ENCODE results near the gene KLF2. TPM values are rescaled to one million over a fixed set of nuclear protein-coding genes. Genes with fewer than 3 reads are reported as not detected.

KLF2 gene
- total RNA-seq, 1 experiment from 2014 or later: 3.1 TPM

- no peak for DNase-seq (ENCODE audit: low read depth)
These were observed 39.2 kb downstream of the KLF2 start for GRCh38 chr19:16363852-16364230.

- no peak for DNase-seq (ENCODE audit: low read depth)
These were observed 39.7 kb downstream of the KLF2 start for GRCh38 chr19:16364231-16364865.

DNA sequence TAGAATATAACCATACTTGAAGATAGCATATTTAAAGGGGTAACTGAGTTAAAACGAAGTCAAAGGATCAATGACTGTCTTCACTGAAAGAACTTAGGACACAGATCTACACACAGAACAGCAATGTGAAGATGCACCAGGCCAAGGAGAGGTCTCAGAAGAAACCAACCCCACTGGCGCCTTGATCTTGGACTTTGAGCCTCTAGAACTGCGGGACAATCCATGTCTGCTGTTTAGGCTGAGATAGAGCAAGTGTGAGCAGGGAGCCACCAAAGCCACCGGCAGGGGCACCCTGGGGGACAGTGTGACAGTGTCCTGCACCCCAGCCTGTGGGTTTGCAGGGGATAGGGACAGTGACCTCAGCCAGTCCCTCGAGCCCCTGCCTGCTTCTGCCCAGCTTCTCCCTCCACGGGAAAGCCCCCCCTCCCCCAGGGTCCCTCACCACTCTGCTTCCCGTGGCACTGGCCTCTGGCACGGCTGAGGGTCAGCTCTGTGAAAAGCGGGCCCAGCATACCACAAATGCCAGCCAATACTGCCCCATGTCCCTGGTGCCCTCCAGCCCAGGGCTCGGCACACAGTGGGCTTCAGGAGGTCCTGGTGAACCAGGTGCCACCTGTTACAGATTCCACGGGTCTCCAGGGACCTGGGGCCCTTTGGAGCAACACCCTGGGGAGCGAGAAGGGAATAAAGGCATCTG is 40.8 kb downstream of the KLF2 start:
- DNase-seq (ENCODE audit: low read depth): no peak

DNA sequence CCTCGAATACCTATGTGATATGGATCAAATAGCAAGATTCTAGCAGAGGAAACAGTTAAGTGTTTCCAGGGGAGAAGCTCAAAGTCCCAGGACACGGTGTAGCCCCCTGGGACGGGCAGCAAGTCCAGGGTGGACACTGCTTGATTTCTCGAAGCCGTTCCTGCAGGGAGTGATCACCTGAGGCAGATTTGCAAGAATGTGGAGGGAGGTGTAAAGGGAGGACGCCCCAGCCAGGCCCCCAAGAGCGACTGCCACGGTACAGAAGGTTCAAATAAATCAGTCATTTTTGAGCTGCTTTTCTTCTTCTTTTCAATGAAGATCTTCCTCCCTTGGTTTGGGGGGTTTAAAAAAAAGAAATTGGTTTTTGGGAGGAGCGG is 41.4 kb downstream of the KLF2 start:
- DNase-seq (ENCODE audit: low read depth): no peak

DNA sequence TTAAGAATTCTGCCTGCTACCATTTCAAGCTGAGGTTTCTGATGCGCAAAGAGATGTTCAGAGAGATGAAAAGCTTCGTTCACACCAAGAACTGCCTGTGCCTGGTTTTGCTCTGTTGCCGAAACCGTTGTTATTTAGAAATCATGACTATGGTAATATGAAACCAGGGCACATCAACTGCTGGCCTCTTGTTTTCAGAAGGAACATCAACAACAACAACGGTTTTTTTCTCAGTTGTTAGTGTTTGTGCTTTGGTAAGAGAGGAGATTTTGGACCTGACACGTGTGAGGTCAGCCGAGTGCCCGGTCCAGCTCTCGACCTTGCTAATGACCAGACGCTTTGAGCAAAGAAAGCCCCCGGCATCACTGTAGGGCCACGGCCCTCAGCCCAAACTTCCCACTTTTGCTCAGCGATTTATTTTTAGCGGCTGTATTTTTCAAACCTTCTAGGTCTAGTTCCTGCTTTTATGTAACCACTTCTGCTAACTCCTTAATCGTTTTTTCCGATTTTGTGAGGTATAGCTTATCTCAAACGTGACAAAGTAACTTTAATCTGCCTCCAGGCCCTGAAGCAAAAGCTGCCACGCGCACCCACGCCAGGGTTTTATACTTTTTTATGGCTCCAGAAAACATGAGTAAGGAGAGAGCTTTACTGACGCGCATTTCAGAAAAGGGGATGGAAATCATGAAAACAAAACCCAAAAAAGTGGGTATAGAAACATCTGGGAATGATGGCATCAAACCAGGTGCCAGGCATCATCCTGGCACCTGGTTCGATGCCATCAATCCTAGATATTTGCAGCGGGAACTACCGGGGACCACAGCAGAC is 42.0 kb downstream of the KLF2 start:
- no peak for DNase-seq (ENCODE audit: low read depth)

- DNase-seq (ENCODE audit: low read depth): no peak
These were observed 42.6 kb downstream of the KLF2 start for GRCh38 chr19:16367261-16367683.

- DNase-seq (ENCODE audit: low read depth): no peak
These were observed 44.0 kb downstream of the KLF2 start for GRCh38 chr19:16368385-16369305.

DNA sequence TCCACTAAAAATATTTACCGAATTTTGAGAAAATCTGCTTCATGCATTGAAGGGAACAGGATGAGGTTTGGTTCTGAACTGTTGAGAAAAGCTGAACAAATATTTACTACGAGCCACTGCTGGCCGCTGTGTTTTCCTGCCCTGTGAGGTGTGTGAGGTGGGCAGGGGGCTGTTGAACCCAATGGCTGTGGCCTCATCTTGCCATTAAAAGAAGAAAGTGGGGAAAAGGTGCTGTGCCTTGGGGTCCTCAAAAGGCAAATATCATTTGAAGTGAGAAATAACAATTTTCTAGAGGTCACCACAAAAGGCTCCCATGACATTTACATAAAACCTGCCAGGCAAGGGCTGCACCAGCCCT is 44.7 kb downstream of the KLF2 start:
- DNase-seq (ENCODE audit: low read depth): no peak

GRCh38 chr19:16369664-16370576 is 45.3 kb downstream of the KLF2 start:
- DNase-seq (ENCODE audit: low read depth): no peak

GRCh38 chr19:16370641-16371391 is 46.2 kb downstream of the KLF2 start:
- DNase-seq (ENCODE audit: low read depth): no peak

DNA sequence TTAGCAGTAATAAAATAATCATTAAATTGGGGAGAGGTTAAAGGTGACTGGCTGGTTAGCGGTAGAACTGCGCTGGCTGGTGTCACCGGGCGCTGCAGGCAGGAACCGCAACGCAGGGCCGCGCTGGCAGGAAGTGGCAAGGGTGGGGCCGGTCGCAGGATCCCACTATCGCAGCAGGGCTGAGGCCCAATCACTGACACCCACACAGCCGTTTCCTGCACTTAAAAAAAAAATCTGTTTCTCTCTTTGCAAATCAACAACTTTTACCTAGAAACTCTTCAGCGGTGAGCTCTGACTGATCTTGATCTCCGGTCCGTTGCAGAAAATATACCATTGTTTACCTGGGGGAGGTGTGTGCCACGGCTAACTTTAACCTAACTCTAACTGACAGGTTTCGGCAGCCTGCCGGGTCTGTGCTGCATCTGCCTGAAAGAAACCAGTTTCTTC is 46.9 kb downstream of the KLF2 start:
- no peak for DNase-seq (ENCODE audit: low read depth)

DNA sequence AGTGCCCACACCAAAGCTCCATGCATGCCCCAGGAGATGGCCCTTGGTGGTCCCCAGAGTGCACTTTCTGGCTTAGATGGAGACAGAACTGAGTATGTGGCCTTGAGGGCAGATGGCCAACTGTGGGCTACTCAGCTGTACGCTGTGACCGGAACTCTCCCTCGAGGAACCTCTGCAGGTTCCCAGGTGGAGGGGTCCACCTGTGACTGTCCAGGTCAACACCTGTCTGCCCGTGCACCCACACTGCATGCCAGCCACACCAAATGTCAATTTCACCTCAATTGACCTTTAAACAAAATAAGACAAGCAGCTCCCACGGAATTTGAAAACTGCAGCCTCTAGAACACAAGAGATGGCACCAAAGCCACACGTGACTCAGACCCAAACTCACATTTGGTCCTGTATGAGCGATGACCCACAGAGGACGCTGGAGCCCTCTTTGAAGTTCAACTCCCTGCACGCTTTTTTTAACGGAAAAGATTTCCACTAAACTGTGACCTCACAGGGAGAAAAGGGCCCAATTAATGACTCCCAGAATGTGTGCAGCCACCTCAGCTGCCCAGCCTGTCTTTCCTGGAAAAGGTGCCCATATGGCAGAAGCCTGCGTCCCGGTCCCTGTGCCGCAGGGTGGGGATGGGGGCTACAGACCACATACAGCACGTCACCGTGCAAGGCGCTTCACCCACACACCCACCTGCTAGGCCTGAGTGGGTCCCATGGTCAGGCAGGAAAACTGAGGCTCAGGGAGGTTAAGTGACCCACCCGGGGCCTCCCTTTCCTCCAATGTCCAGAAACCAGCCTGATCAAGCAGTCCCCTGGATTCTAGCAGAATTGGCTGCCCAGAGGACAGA is 47.7 kb downstream of the KLF2 start:
- no peak for DNase-seq (ENCODE audit: low read depth)

- no peak for DNase-seq (ENCODE audit: low read depth)
These were observed 48.5 kb downstream of the KLF2 start for GRCh38 chr19:16373079-16373478.

DNA sequence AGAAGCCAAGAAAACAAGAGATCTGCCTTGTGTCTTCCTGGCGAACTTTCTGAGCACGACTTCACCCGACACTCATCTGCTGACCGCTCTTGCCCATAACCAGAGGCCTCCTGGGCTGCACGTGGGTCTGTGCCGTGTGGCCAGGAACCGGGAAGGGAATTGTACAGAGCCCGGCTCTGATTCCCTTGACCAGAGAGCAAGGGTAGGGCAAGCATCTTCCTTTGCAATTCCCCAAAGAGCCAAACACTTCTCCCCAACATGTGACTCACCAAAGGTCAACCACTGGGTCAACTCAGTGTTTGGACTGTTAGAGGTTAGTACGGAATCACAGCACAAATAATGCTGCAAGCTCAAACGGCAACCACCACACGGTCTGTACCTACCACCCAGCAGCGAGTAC is 48.9 kb downstream of the KLF2 start:
- DNase-seq (ENCODE audit: low read depth): peak; percentile 82

GRCh38 chr19:16373989-16374388 is 49.4 kb downstream of the KLF2 start:
- DNase-seq (ENCODE audit: low read depth): no peak

DNA sequence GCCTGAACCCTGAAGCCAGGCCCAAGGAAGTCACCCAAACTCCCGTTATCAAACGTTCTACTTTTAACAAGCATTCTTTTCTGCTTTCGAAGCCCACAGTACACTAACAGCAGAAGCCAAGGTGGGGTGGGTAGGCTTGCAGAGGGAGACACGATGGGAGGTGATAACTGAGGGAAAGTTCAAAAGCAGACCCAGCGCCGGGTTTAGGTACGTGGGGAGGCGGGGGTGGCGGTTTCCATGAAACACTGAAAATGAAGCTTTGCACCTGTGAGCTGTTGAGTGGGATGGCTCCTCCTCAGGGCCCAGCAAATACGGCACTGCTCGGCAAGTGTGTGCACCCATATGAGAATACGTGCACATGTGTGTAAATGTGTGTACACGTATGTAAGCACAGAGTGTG is 49.8 kb downstream of the KLF2 start:
- no peak for DNase-seq (ENCODE audit: low read depth)

DNA sequence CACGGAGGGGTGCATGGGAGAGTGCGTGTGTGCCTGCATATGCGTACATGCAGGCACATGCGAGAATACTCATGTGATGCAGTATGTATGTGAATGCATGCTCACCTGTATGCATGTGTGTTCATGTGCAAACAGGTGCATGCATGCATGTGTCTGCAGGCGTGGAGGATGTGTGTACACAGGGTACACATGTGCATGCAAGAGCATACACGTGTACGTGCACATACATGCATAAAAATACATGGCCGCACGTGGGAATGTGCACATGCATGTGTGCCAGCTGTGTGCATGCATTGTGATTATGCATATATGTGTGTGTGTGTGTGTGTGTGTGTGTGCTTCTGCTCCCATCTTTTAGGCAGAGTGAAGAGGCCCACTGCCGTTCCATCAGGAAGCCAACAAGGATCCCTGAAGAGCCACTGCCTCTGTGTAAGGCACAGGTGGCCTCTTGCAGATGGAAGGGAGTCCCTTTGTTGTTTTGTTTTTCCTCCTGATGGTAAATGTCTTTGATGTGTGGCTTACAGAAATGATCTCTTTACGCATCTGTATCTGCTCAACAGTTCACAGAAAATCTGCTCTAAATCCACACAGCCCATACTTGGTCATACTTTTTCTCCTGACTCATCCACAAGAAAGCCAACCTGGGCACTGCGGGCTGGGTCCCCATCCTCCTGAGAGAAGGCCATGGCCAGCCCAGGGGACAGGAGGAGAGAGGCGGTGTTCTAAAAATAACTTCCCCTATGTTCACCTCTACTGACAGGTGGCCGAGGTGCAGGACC is 50.7 kb downstream of the KLF2 start:
- no peak for DNase-seq (ENCODE audit: low read depth)

- DNase-seq (ENCODE audit: low read depth): no peak
These were observed 51.2 kb downstream of the KLF2 start for GRCh38 chr19:16375936-16376185.

DNA sequence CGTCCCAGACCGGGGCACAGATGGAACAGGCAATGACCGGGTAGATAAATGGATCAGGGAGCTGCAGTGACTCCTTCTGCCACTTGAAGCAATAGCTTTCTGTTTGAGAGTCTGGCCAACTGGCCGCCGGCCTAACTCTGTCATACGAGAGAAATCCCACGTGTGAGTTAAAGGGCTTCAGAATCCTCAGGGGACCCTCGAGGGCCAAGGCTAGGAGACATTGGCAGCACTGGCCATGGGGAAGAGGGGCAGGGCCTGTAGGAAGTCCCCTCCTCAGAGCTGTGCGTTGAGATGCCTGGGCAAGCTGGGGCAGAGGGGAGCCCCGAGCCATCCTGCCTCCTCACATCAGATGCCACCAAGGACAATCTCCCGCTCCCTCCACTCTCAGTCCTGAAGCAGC is 51.6 kb downstream of the KLF2 start:
- DNase-seq (ENCODE audit: low read depth): no peak

Data from M059J (cell line).